ENCODE results near the gene UBTD2. TPM values are rescaled to one million over a fixed set of nuclear protein-coding genes. Genes with fewer than 3 reads are reported as not detected.

The UBTD2 gene
- total and polyA plus RNA-seq, 10 donors, result 4.9 to 13.9 (median 8.4) TPM

- Histone ChIP-seq H3K27ac (no peak overlapping the region), H3K9me3 (peaks cover 6 to 58% (median 46%) of the 10 kb centered on the region in 8 donors), H3K36me3 (peaks cover 0 to 29% (median 7%) of the 10 kb centered on the region in 6 donors), H3K4me1 (no peaks in the 10 kb centered on the region), H3K4me3 (no peak overlapping the region), H3K27me3 (replicated peaks in 1 of 7) (no peaks in the 10 kb centered on the region)
- intact Hi-C loops (cut with DNase I; ENCODE audit: low total_unique reads), result no loop called here
- no peak for TF ChIP-seq POLR2A (IDR thresholded peaks at IDR 0.05)
- WGBS, 5 donors, result 91 to 98% (median 93%) methylated on average over 1 of the region's 1 CpG
- no peak for DNase-seq
These were observed 32.1 kb downstream of the UBTD2 start for GRCh38 chr5:172251419-172251818.

GRCh38 chr5:172248637-172249036, 34.9 kb downstream of the UBTD2 start:
- H3K4me3 ChIP-seq, result no peak overlapping the region
- peaks cover 0 to 12% (median 0%) of the 10 kb centered on the region in 6 donors for H3K36me3 ChIP-seq
- DNase-seq, result no peak
- H3K4me1 ChIP-seq, result no peaks in the 10 kb centered on the region
- TF ChIP-seq POLR2AphosphoS5 (IDR thresholded peaks at IDR 0.05) (no peak), CTCF (IDR thresholded peaks at IDR 0.05 in 8 of 11, conservative IDR thresholded peaks at IDR 0.05 in 3 of 11) (no peak), POLR2A (IDR thresholded peaks at IDR 0.05) (no peak)
- intact Hi-C loops (cut with DNase I; ENCODE audit: low total_unique reads), result no loop called here
- H3K27ac ChIP-seq, result no peak overlapping the region
- H3K27me3 ChIP-seq (replicated peaks in 1 of 7), result no peaks in the 10 kb centered on the region
- peaks cover 6 to 44% (median 38%) of the 10 kb centered on the region in 8 donors for H3K9me3 ChIP-seq
- 86 to 98% (median 91%) methylated on average over 2 of the region's 2 CpGs for WGBS, 5 donors

- H3K27ac ChIP-seq, result no peak overlapping the region
- no peaks in the 10 kb centered on the region for H3K27me3 ChIP-seq (replicated peaks in 1 of 7)
- H3K4me1 ChIP-seq, result no peaks in the 10 kb centered on the region
- peaks cover 0 to 12% (median 0%) of the 10 kb centered on the region in 6 donors for H3K36me3 ChIP-seq
- intact Hi-C loops (cut with DNase I; ENCODE audit: low total_unique reads), result no loop called here
- WGBS, 5 donors, result 83 to 100% (median 93%) methylated on average over 1 of the region's 1 CpG
- H3K4me3 ChIP-seq, result no peak overlapping the region
- H3K9me3 ChIP-seq, result peaks cover 0 to 14% (median 9%) of the 10 kb centered on the region in 8 donors
- TF ChIP-seq CTCF (IDR thresholded peaks at IDR 0.05 in 8 of 11, conservative IDR thresholded peaks at IDR 0.05 in 3 of 11) (no peak), POLR2A (IDR thresholded peaks at IDR 0.05) (no peak), POLR2AphosphoS5 (IDR thresholded peaks at IDR 0.05) (no peak)
- DNase-seq, result no peak
These were observed 37.9 kb downstream of the UBTD2 start for GRCh38 chr5:172245703-172246125.

GRCh38 chr5:172245046-172245445, 38.5 kb downstream of the UBTD2 start:
- Histone ChIP-seq H3K9me3 (peaks cover 0 to 8% (median 2%) of the 10 kb centered on the region in 8 donors), H3K4me1 (no peaks in the 10 kb centered on the region), H3K27ac (no peak overlapping the region), H3K36me3 (peaks cover 0 to 6% (median 0%) of the 10 kb centered on the region in 6 donors), H3K27me3 (replicated peaks in 1 of 7) (no peaks in the 10 kb centered on the region), H3K4me3 (no peak overlapping the region)
- DNase-seq, result no peak
- 85 to 95% (median 93%) methylated on average over 2 of the region's 2 CpGs for WGBS, 5 donors
- TF ChIP-seq POLR2A (IDR thresholded peaks at IDR 0.05) (no peak), CTCF (IDR thresholded peaks at IDR 0.05 in 8 of 11, conservative IDR thresholded peaks at IDR 0.05 in 3 of 11) (no peak), POLR2AphosphoS5 (IDR thresholded peaks at IDR 0.05) (no peak)
- intact Hi-C loops (cut with DNase I; ENCODE audit: low total_unique reads), result no loop called here

- no peak for DNase-seq
- Histone ChIP-seq H3K36me3 (peaks cover 0 to 2% (median 0%) of the 10 kb centered on the region in 6 donors), H3K4me3 (no peak overlapping the region), H3K9me3 (no peaks in the 10 kb centered on the region), H3K27ac (no peak overlapping the region), H3K27me3 (replicated peaks in 1 of 7) (no peaks in the 10 kb centered on the region), H3K4me1 (peaks cover 0 to 7% (median 0%) of the 10 kb centered on the region in 6 donors)
- whole genome bisulfite sequencing, 5 donors, result 86 to 96% (median 95%) methylated on average over 3 of the region's 3 CpGs
- no peak for TF ChIP-seq POLR2AphosphoS5 (IDR thresholded peaks at IDR 0.05)
- no peak for TF ChIP-seq POLR2A (IDR thresholded peaks at IDR 0.05)
- TF ChIP-seq CTCF (IDR thresholded peaks at IDR 0.05 in 8 of 11, conservative IDR thresholded peaks at IDR 0.05 in 3 of 11), result no peak
- intact Hi-C loops (cut with DNase I; ENCODE audit: low total_unique reads), result no loop called here
These were observed 40.3 kb downstream of the UBTD2 start for GRCh38 chr5:172243302-172243701.
